PC-3 (cell line): ENCODE measurements around the gene CHST9.
"Not testable (repeated sequence)": the region's sequence is repeated elsewhere in the genome, so short reads cannot be mapped to it uniquely, and the experiment has no call there.

Experiments
- CTCF ChIP-seq: fragments of 300-600 bp; sonication (generic); conservative IDR thresholded peaks from 2 replicates; pipeline ENCODE4 v1.5.1; 2017; ENCODE audit warnings: antibody characterized with exemption, low read depth, mild to moderate bottlenecking, low read length
- EZH2 ChIP-seq: fragments of 300-600 bp; sonication (generic); IDR thresholded peaks from one replicate; pipeline ENCODE4 v1.6.1; 2017; ENCODE audit warnings: antibody characterized with exemption, mild to moderate bottlenecking, low read length; ENCODE audit not compliant: unreplicated experiment
- EZH2phosphoT487 ChIP-seq: fragments of 300-600 bp; sonication (generic); IDR thresholded peaks from 2 replicates; pipeline ENCODE4 v1.6.1; 2018; ENCODE audit warnings: mild to moderate bottlenecking, antibody characterized with exemption, low read length, borderline replicate concordance

GRCh38 chr18:26927822-26928221, 257.3 kb downstream of the CHST9 start:
- TF ChIP-seq CTCF, EZH2, EZH2phosphoT487: not testable (repeated sequence)
